HG03565 (cell line): Measurements from ENCODE around the gene CRACDL.

ENCODE experiments used
- ATAC-seq: cut with Tn5 transposase; IDR thresholded peaks from one replicate; pipeline ENCODE4 v1.9.1; 2021; ENCODE audit warnings: mild to moderate bottlenecking, moderate library complexity; ENCODE audit not compliant: unreplicated experiment

The CRACDL gene

DNA sequence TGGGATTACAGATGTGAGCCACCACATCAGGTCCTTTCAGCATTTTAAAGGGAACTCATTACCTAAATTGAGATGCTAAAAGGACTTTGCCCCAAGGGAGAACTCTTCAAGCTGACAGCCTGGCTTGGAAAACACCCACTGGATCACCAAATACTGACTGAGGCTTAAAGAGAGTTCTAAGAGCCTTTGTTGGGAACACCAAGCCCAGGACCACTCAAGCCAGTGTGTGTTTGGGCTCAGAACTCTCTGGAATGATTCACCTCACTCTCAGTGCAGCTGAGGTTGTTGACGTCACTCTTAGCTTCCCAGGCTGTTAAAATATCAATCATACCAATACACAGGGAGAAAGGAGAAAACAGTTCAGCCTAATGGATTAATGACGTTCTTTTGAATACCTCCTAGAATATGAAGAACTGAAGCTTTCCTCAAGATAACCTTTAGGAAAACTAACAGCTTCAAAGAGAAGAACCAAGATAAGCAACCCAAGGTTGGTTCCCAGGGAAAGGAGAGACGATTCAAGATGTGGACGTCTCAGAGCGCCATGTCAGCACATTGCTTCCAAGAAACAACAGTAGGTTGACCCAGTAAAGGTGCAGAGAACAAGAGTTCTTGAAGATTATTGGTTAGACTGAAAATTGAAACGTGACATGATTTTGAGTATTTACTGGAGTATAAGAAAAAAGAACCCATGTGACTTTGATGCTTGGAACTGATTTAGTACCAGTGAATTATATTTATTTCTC lies 157.1 kb downstream of the CRACDL start:
- ATAC-seq = no peak

GRCh38 chr2:98778151-98778550 lies 157.9 kb downstream of the CRACDL start:
- ATAC-seq = no peak

DNA sequence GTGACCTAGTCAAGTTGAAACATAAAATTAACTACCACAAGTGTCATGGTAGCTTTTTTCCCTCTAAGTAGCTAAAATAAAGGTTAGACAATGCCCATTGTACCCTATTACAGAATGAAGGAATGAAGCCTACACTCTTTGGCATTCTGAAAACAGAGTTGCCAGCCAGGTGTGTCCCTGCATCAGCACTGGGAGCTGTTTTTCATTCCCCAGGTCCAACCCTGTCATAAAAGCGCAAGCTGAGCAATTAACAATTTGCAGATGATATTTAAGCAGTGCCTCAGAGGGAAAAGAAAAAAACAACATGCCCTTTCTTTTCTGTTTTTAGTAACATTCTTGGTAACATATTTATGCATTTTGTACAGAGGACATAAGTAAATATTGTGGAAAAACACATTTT lies 158.3 kb downstream of the CRACDL start:
- no peak for ATAC-seq

DNA sequence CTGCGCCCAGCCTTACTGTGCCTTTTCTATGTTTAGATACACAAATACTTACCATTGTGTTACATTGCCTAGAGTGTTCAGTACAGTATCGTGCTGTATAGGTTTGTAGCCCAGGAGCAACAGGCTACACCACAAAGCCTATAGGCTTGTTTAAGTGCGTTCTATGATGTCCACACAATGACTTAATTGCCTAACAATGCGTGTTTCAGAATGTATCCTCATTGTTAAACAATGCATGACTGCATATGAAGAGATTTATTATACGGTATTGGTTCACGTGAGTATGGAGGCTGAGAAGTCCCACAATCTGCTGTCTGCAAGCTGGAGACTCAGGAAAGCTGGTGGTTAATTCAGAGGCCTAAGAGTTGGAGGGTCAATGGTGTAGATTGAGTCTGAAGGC lies 158.9 kb downstream of the CRACDL start:
- ATAC-seq = no peak

DNA sequence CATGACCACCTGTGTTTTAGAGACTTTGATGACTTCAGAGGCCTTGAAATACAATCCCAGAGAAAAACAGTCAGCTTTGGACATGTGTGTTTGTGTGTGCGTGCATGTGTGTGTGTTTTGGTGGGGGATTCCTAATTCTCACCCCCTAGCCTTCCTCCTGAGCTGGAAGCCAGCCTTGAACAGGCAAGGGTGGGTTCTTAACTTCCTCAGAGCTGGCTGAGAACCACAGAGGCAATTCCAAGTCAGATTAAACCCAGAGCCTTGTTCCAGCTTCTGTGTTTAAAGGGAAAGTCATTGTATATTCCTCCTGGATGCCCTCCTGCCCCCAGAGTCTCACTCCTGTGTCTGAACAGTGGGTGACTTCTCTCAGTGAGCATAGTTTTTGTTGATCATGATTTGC lies 159.9 kb downstream of the CRACDL start:
- no peak for ATAC-seq

DNA sequence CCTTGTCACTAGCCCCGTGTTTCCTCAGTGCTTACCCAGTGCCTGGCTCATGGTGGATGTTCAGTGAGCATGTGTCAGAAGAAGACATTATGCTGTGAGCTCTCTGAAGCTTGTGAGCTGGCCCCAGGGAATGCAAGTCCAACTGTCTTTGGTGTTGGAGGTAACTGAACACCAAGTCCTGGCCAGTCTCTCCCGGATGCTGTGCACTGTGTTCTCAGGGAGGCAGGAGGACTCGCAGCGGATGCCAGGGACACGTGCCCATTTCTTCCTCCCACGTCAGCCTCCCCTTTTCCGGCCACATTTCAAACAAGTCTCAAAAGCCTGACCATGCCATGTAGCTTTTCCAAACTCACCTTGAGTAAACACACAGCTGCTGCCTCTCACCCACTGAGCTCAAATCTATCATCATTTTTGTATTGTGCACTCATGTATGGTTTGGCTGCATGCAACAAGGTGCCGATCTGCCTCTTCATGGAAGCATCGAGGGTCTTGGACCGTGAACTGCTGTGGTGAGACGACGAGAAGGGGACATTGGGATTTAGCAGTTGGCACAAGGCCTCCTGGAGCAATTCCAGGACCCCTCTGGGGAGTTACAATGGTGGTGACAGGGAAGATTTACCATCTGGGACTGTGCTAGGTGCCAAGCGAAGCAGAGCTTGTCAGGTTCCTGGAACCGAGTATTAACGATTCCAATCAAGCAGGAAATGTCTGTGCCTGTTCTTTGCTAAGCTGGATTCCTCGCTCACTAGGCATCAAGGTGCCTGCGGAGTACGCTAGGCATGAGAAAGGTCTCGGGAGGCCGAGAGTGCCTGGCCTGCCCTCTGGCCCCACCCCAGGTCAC lies 160.7 kb downstream of the CRACDL start:
- ATAC-seq = no peak

DNA sequence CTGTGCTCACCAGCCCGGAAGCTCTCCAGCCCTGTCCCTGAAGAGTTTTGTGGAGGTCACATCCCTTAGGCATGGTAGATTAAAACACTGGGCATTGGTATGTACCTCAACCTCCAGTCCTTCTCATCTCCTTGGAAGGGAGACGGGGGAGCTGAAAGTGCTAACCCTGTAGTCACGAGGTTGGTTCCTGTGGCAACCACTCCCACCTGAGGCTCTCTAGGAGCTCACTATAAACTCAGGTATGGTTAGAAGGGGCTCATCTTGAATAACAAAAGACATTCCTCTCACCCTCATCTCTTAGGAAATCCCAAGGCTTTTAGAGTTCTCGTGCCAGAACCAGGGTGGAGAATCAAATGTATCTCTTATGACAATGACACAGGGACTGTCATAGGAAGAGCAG lies 162.1 kb downstream of the CRACDL start:
- no peak for ATAC-seq

DNA sequence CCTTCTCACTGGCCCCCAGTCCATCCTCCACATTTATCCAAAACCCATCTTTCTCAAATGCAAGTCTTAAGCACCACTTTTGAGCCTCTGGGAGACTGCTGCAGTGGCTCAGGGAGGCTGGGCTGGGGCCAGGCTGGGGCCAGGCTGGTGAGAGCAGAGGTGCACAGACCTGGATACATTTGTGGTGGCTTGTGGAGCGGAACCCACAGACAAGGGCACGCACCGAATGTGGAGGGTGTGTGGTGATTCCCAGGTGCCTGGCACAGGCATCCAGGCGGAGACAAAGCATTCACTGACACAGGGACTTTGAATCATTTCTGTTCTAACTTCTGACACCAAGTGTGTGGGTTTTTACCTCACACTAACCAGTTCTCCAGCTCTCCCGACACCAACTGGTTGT lies 162.9 kb downstream of the CRACDL start:
- no peak for ATAC-seq

GRCh38 chr2:98772536-98772935 lies 163.5 kb downstream of the CRACDL start:
- ATAC-seq = no peak

GRCh38 chr2:98771721-98772524 lies 164.1 kb downstream of the CRACDL start:
- no peak for ATAC-seq

DNA sequence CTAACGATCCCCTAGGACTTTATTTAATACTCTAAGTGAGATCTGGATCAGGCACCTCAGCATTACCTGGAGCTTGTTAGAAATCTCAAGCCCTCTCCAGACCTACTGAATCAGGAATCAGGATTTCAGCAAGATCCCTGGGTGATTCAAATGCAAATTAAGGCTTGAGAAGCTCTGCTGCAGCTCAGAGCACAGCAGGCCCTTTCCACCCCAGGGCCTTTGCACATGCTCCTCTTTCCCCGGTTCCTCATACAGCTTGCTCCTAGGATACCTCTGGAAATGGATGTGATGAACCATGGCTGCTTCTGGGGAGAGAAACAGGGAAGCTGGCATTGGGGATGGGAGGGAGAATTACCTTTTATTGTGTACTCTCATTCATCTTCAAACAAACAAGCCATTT lies 164.8 kb downstream of the CRACDL start:
- no peak for ATAC-seq

DNA sequence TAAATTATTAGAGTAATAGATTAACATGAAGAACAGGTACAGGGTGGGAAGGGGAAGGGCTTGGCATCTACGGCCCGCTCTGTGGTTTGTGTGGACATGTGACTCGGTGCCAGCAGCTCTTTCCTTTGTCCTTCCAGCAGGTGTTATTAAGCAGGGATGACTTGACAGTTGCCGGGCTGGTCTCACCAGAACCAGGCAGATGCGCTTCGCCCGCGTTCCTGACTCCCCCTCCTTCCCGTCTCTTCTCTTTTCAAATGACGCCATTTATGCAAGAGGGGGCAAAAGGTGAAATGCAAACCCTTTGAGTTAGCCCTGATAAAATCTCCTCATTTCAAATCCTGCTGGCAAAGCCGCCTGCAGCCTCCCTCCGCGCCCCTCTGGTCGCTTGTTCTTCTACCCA lies 166.2 kb downstream of the CRACDL start:
- no peak for ATAC-seq

- no peak for ATAC-seq
These were observed 166.9 kb downstream of the CRACDL start for GRCh38 chr2:98769114-98769476.

GRCh38 chr2:98768384-98769113 lies 167.5 kb downstream of the CRACDL start:
- ATAC-seq = no peak

DNA sequence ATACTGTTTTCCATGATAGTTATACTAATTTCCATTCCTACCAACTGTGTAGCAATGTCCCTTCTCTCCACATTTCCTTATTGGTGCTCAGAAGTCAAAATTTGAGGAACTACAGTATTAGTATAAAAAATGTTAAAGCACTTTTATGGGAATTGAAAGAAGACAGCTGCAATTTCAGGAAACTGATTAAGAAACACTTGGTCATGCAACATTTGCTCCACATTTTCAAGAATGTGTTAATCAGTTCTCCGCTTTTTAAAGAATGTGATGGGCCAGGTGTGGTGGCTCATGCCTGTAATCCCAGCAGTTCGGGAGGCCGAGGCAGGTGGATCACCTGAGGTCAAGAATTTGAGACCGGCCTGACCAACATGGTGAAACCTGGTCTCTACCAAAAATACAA lies 171.5 kb downstream of the CRACDL start:
- no peak for ATAC-seq

DNA sequence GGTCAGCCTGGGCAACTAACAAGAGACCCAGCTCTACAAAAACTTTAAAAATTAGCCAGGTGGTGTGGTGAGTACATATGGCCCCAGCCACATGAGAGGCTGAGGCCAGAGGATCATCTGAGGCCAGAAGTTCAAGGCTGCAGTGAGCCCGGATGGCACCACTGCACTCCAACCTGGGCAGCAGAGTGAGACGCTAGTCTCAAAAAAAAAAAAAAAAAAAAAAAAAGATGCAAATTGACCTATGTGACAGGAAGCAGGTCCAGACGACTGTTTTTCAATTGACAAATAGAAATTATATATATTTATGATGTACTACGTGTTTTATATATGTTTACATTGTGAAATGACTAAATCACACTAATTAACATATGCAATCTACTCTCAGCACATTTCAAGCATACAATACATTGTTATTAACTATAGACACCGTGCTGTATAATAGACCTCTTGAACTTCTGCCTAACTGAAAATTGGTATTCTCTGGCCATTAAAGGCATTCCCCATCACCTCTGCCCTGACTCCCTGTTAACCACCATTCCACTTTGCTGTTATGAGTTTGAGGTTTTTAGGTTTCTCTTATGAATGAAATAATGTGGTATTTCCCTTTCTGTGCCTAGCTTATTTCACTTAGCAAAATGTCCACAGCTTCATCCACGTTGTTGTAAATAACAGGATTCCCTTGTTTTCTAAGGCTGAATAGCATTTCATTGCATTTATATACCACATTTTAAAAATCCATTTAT lies 172.6 kb downstream of the CRACDL start:
- no peak for ATAC-seq

DNA sequence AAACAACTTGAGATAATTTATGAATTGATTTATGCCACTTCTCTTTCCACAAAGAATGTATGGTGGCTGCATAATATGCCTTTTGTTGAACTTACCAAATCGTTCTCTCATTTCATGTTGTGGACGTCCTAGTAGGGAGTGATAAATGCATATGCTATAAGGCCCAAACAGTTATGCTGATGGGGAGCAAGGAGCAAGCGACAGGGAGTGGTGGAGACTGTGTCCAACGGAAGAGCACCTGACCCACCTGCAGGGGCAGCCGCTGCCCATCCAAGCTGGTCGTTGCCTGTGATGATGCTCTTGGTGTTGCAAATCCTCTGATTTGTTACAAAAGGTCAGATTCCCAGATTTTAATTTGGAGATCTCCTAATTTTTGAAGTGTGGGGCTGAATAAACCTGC lies 174.1 kb downstream of the CRACDL start:
- no peak for ATAC-seq

- ATAC-seq = no peak
These were observed 174.7 kb downstream of the CRACDL start for GRCh38 chr2:98761267-98761781.

DNA sequence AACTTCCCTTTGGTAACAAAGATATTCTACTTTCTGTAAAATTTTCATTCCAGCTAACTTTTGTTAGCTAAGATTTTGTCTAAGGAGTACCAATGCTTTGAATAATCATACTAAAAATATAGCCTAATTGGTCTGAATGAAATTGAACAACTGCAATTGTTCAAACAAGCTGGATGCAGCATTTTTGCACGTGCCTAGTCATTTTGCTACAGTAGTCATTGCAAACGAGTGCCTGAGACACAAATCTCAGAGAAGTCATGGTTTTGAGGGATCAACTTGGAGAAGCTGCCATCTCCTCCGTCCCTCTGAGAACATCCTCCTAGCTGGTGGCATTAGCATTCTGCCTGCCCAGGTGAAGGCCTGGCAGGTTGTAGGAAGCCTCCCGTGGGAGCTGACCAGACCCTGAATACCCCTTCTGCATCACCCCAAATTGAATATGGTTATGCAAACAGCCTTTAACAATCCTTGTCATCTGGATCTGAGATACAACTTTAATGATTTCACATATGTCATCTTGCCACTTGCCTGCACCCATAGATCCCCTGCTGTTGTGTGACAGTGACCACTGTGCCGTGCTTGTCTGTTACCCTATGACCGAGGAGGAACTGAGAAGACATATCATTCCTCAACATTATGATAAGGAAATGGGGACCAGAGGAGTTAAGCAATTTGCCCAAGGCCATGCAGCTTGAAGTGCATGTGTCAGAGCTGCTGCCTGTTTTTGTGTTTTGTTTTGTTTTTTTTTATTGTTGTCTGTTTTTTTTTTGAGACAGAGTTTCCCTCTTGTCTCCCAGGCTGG lies 176.0 kb downstream of the CRACDL start:
- ATAC-seq = no peak
